Kidney epithelial cell (primary cell): ENCODE measurements around the gene INTS1. TPM values are rescaled to one million over a fixed set of nuclear protein-coding genes. Genes with fewer than 3 reads are reported as not detected.

Source experiments
- DNase-seq: peaks from one replicate; pipeline ENCODE4 v3.0.0-alpha.2; 2010; ENCODE audit warnings: low read depth
- H3K27me3 ChIP-seq: 2 replicates; pipeline ENCODE4 v1.6.0; 2011; ENCODE audit warnings: low read length; ENCODE audit not compliant: control insufficient read depth, insufficient read depth
- H3K36me3 ChIP-seq: 2 replicates; pipeline ENCODE4 v1.5.1; 2011; ENCODE audit warnings: low read length; ENCODE audit not compliant: control insufficient read depth, insufficient read depth
- H3K4me3 ChIP-seq: 2 replicates; pipeline ENCODE4 v1.5.1; 2011; ENCODE audit warnings: low read depth, mild to moderate bottlenecking, control low read depth, low read length
- total RNA-seq: library from RNA; depleted of rRNA; stranded (reverse); fragments of >200 nt; gene quantifications from 2 replicates; pipeline ENCODE4 v1.2.3, GENCODE V29; 2015
- TF ChIP-seq, protein P1 (sequence below): IDR thresholded peaks from 2 replicates; pipeline ENCODE4 v1.5.1; 2011; ENCODE audit warnings: mild to moderate bottlenecking, moderate library complexity, low read length, control low read depth, inconsistent platforms; ENCODE audit not compliant: insufficient read depth, poor library complexity, severe bottlenecking

Gene INTS1
- total RNA-seq, 1 donor from 2014 or later, result 84.3 TPM

DNA sequence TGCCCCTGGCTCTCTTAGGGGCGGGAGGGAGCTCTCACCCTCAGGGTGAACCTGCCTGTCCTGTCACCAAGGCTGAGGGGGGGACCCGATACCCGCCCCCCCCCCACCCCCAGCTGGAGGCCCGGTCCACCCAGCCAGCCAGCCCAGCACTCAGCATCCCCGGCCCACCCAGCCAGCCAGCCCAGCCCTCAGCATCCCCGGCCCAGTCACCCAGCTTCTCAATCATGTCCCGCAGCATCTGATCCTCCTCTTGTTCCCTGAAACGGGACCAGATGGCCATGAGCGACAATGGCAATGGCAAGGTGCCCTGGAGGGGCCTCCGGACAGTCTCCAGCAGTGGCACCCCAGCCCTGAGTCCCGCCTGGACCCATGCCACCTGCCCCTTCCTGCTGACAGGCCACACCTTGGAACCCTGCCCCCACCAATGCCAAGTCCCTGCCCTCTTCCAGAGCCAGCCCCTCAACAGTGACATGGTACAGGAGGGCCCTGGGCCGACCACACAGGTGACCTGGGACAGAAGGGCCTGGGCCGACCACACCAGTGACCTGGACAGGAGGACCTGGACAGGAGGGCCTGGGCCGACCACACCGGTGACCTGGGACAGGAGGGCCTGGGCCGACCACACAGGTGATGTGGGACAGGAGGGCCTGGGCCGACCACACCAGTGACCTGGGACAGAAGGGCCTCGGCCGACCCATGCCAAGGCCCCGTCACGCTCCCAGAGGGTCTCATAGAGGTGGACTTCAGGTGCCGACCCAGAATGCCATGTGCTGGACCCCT is 69.1 kb downstream of the INTS1 start:
- Histone ChIP-seq H3K27me3 (peaks cover 16% of the 10 kb centered on the region), H3K4me3 (no peak overlapping the region), H3K36me3 (no peaks in the 10 kb centered on the region)
- TF ChIP-seq, protein P1, sequence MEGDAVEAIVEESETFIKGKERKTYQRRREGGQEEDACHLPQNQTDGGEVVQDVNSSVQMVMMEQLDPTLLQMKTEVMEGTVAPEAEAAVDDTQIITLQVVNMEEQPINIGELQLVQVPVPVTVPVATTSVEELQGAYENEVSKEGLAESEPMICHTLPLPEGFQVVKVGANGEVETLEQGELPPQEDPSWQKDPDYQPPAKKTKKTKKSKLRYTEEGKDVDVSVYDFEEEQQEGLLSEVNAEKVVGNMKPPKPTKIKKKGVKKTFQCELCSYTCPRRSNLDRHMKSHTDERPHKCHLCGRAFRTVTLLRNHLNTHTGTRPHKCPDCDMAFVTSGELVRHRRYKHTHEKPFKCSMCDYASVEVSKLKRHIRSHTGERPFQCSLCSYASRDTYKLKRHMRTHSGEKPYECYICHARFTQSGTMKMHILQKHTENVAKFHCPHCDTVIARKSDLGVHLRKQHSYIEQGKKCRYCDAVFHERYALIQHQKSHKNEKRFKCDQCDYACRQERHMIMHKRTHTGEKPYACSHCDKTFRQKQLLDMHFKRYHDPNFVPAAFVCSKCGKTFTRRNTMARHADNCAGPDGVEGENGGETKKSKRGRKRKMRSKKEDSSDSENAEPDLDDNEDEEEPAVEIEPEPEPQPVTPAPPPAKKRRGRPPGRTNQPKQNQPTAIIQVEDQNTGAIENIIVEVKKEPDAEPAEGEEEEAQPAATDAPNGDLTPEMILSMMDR, result no peak
- DNase-seq, result no peak

DNA sequence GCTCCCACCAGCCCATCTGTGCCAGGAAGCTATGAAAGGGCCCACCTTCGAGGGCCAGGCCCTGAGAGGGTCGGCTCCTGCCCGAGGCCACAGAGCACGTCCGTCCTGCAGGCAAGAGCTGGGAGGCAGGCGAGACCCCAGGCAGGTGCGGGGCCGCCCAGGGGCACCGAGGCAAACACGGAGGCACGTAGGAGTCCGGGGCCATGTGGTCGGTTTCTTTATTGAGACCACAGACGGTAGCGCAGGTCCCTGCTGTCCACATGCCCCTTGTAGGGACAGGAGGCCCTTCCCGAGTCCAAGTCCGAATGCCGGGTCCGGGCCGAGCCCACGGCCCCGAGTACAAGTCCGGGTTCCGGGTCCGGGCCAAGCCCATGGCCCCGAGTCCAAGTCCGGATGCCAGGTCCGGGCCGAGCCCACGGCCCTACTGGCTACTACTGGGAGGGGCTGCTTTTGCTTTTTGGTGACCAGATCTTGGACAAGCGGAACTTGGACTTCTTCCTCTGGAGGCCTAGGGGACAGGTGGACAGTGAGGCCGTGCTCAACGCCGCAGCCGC is 69.9 kb downstream of the INTS1 start:
- TF ChIP-seq, protein P1, result no peak
- Histone ChIP-seq H3K4me3 (no peak overlapping the region), H3K27me3 (peaks cover 21% of the 10 kb centered on the region), H3K36me3 (no peaks in the 10 kb centered on the region)
- no peak for DNase-seq

DNA sequence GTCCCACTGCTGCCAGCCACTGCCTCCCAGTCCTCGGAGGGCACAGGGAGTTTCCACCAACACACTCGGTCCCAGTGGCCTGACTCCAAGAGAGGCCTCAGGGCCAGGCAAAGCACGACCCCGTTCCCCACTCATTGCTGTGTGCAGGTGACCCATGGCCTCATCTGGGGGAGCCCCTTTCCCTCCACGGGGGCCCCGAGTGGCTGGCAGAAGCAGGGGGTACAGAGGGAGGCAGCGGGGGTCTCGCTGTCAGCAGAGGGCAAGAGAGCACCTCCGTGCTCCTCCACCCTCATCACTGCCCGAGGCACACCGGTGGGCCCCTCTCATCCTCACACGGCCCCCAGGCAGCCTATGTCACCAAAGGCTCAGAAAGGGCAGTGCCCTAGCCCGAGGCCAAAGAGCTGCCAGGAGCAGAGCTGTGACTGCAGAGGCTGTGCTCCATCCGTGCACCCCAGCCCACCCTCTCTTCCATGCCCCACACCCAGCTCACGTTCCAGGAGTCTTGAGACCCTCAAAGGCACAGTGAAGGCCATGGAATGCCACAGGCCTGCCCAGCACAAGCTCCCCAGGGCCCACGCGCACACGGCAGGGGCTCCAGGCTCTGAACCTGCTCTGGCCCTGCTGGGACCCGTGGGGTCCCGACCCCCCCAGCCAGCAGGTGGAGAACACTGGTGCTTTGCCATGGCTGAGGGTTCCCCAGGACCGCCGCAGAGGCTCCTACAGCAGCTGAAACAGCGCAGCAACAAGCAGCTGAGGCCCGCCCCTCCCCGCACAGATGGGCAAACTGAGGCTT is 70.9 kb downstream of the INTS1 start:
- DNase-seq, result no peak
- TF ChIP-seq, protein P1, result no peak
- peaks cover 28% of the 10 kb centered on the region for H3K27me3 ChIP-seq
- H3K36me3 ChIP-seq, result no peaks in the 10 kb centered on the region
- H3K4me3 ChIP-seq, result no peak overlapping the region

DNA sequence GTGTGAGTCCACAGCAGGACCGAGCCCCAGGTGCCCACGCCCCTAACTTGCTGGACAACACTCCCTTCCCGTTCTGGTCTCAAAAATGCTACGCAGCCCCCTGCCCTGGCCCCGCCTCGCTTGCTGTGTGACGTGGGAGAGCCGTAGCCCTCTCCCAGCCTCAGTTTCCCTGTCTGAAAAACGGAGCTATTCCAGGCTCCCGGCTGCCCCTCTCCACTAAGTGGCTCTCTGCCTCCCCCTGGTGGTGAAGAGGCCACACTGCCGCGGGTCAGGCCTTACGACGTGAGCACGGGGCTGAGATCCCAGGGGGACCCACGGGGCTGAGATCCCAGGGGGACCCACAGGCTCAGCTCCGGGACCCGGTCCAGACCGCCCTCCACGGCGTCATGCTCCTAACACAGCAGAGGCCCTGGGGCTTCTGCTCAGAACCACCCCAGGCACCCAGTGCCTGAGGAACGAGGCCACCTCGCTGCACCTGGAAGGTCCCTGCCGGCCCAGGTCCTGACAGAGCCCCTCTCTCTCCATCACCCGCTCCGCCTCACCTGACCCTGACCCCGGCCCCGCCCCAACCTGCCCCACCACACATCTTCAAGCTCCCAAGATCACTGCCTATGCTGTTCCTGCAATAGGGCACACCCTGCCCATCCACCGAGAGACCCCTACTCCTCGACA is 71.6 kb downstream of the INTS1 start:
- TF ChIP-seq, protein P1, result peak; percentile 93
- no peak overlapping the region for H3K4me3 ChIP-seq
- no peak for DNase-seq

DNA sequence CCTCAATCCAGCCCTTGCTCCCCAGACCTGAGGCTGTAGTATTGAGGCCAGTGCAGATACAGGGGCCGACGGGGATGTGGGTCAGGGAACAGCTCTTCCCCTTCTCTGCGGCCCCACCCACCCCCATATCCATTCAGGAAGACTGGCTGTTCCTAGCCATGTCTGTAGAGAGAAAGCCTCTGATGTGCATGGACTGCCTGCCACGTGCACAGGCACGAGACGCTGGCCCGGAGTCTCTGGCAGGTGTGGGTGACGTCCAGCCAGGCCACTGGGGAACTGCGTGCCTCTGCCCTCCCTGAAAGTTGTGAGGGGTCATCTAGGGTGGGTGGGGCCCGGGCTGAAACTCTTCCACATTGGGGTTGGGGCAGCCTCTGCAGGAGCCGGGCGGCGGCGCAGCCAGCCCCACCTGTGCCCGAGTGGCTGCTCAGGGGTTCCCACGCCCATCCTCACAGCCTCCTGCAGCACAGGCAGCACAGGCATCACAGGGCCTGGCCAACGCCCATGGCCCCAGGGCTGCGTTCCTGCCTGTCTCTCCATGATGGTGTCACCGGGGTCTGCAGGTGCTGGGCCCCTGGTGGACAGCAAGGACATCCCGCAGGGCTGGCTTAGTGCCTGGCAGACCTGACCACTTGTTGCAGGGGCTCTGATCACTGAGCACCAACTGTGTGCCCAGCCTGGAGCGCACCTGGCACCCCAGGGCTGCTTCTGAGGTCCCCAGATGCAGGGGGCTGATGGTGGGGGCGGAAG is 72.4 kb downstream of the INTS1 start:
- H3K27me3 ChIP-seq, result peaks cover 28% of the 10 kb centered on the region
- no peaks in the 10 kb centered on the region for H3K36me3 ChIP-seq

More for the DNA sequence above, 71.6 kb downstream of the INTS1 start:
- Histone ChIP-seq H3K36me3 (no peaks in the 10 kb centered on the region), H3K27me3 (peaks cover 28% of the 10 kb centered on the region)

More for the DNA sequence above, 72.4 kb downstream of the INTS1 start:
- no peak for DNase-seq
- H3K4me3 ChIP-seq, result no peak overlapping the region
- TF ChIP-seq, protein P1, result no peak
